Measurements from ENCODE around the gene RREB1. TPM values are rescaled to one million over a fixed set of nuclear protein-coding genes. Genes with fewer than 3 reads are reported as not detected.
A peak's percentile ranks its signal among the peaks of the same experiment; 100 is the strongest.

RREB1 gene
- total RNA-seq, 2 donors from 2014 or later = 58.4 to 71.0 TPM

- H3K4me1 ChIP-seq (replicated peaks) = peaks cover 12% of the 10 kb centered on the region
- H3K27me3 ChIP-seq (replicated peaks; ENCODE audit: insufficient read depth) = no peaks in the 10 kb centered on the region
- no peak overlapping the region for H3K4me3 ChIP-seq
- no peak for DNase-seq (ENCODE audit: low spot score)
- intact Hi-C loops (cut with DNase I) = loop anchor here (10.0 kb wide), 1 partner anchor 386 kb away; no protein-coding TSS in a partner anchor
- H3K27ac ChIP-seq = no peak overlapping the region
- 81% methylated on average over 4 of the region's 4 CpGs for WGBS
- no peaks in the 10 kb centered on the region for H3K9me3 ChIP-seq
- no peaks in the 10 kb centered on the region for H3K36me3 ChIP-seq
- TF ChIP-seq POLR2AphosphoS5 (IDR thresholded peaks at IDR 0.05) (no peak), POLR2A (IDR thresholded peaks at IDR 0.05) (no peak), CTCF (IDR thresholded peaks at IDR 0.05) (no peak)
These were observed 3.4 kb downstream of the RREB1 start for GRCh38 chr6:7111095-7111690.

- TF ChIP-seq POLR2A (IDR thresholded peaks at IDR 0.05) = no peak
- no peak for TF ChIP-seq POLR2AphosphoS5 (IDR thresholded peaks at IDR 0.05)
- TF ChIP-seq CTCF (IDR thresholded peaks at IDR 0.05) = no peak
- intact Hi-C loops (cut with DNase I) = loop anchor here (10.0 kb wide), 1 partner anchor 387 kb away; no protein-coding TSS in a partner anchor
- no peak for DNase-seq (ENCODE audit: low spot score)
- peak overlapping the region in 1 of 2 donors; percentile 2 for H3K27ac ChIP-seq
- H3K36me3 ChIP-seq = no peaks in the 10 kb centered on the region
- no peaks in the 10 kb centered on the region for H3K9me3 ChIP-seq
- no peaks in the 10 kb centered on the region for H3K27me3 ChIP-seq (replicated peaks; ENCODE audit: insufficient read depth)
- peaks cover 12% of the 10 kb centered on the region for H3K4me1 ChIP-seq (replicated peaks)
- no peak overlapping the region for H3K4me3 ChIP-seq
These were observed 4.4 kb downstream of the RREB1 start for GRCh38 chr6:7112171-7112570.

- peaks cover 12% of the 10 kb centered on the region for H3K4me1 ChIP-seq (replicated peaks)
These were observed 5.1 kb downstream of the RREB1 start for GRCh38 chr6:7112741-7113313.

GRCh38 chr6:7114744-7115458, 7.1 kb downstream of the RREB1 start:
- TF ChIP-seq POLR2A (IDR thresholded peaks at IDR 0.05) = no peak
- no peak for TF ChIP-seq CTCF (IDR thresholded peaks at IDR 0.05)
- TF ChIP-seq POLR2AphosphoS5 (IDR thresholded peaks at IDR 0.05) = no peak
- no peaks in the 10 kb centered on the region for H3K9me3 ChIP-seq
- H3K27me3 ChIP-seq (replicated peaks; ENCODE audit: insufficient read depth) = no peaks in the 10 kb centered on the region
- peaks cover 12% of the 10 kb centered on the region for H3K4me1 ChIP-seq (replicated peaks)
- WGBS = 40% methylated on average over 9 of the region's 9 CpGs
- no peaks in the 10 kb centered on the region for H3K36me3 ChIP-seq
- peak overlapping the region; percentile 54 to 58 for H3K27ac ChIP-seq
- intact Hi-C loops (cut with DNase I) = loop anchor here (10.0 kb wide), 1 partner anchor 390 kb away; no protein-coding TSS in a partner anchor
- no peak for DNase-seq (ENCODE audit: low spot score)
- H3K4me3 ChIP-seq = no peak overlapping the region

More at GRCh38 chr6:7112741-7113313, 5.1 kb downstream of the RREB1 start:
- 39% methylated on average over 15 of the region's 15 CpGs for WGBS
- DNase-seq (ENCODE audit: low spot score) = peak; percentile 31
- intact Hi-C loops (cut with DNase I) = loop anchor here (10.0 kb wide), 1 partner anchor 388 kb away; no protein-coding TSS in a partner anchor
- no peak for TF ChIP-seq CTCF (IDR thresholded peaks at IDR 0.05)
- peak; percentile 41 for TF ChIP-seq POLR2AphosphoS5 (IDR thresholded peaks at IDR 0.05)
- TF ChIP-seq POLR2A (IDR thresholded peaks at IDR 0.05) = peak; percentile 48
- Histone ChIP-seq H3K4me3 (no peak overlapping the region), H3K9me3 (no peaks in the 10 kb centered on the region), H3K27ac (peak overlapping the region; percentile 2 to 58), H3K27me3 (replicated peaks; ENCODE audit: insufficient read depth) (no peaks in the 10 kb centered on the region), H3K36me3 (no peaks in the 10 kb centered on the region)

Data from prostate gland (tissue), 2 donors.